Activated T-cell treated with anti-CD3 and anti-CD28 coated beads for 48 hours (primary cell): Measurements from ENCODE around the gene MS4A4E.
"Not testable (repeated sequence)": the region's sequence is repeated elsewhere in the genome, so short reads cannot be mapped to it uniquely, and the experiment has no call there.

Experiments used
- DNase-seq: peaks from one replicate; pipeline ENCODE4 v3.0.0-alpha.2; 2020; ENCODE audit warnings: low read depth

MS4A4E gene

DNA sequence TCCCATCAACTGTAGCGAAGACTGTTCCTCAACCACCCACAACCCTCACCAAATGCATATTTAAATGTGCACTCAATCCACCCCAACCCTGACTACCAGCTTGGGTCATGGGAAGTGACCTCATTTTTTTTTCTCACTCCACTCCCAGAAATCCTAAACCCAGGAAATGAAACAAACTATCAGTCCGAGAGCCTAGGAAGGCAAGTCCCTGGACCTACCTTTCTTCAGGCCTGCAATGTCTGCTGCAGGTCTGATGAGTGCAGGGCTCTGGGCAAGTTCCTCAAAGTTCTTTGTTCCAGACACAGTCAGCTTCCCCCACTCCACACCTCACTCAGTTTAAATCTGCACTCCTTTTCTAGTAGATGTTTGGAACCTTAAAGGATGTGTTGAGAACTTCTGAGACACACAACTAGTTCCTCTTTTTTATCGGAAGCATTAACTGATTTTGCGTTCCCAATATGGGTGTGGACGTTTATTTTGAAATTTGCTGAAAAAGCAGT, at the start of gene MS4A4E:
Gene MS4A4E, minus strand, starts transcription at position 398 of the 500 bp plus-strand sequence. CDS start 13,082 bp downstream, outside the sequence.
- no peak for DNase-seq

DNA sequence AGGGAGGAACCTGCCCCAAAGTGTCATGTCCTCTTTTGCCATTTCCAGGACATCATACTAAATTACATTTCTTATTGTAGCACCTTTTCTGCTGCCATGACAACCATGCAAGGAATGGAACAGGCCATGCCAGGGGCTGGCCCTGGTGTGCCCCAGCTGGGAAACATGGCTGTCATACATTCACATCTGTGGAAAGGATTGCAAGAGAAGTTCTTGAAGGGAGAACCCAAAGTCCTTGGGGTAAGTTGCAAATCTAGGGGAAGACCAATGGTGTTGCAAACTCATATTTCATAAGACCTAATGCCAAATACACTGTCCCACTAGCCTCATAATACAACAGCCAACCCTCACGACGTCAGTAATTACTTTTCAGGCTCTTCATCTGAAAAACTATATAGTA, 49.2 kb upstream of the MS4A4E start:
- DNase-seq: no peak

DNA sequence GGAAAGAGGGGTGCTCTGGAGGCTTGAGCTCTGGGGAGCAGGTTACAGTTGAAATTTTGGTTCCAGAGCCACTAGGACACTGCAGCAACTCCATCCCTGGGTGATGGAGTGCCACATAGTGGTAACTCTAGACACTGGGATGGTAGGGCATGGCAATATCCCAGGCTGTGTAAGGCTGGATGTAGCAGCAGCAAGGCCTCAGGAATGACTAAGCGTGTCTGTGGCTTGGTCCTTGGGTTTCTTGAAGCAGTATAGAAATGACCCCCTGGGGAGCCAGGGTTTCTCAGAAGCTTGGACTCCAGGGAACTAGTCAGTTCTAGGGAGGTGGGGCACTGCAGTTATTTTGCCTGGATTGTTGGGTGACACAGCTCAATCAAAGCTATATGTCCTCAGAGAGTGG, 45.6 kb upstream of the MS4A4E start:
- no peak for DNase-seq

DNA sequence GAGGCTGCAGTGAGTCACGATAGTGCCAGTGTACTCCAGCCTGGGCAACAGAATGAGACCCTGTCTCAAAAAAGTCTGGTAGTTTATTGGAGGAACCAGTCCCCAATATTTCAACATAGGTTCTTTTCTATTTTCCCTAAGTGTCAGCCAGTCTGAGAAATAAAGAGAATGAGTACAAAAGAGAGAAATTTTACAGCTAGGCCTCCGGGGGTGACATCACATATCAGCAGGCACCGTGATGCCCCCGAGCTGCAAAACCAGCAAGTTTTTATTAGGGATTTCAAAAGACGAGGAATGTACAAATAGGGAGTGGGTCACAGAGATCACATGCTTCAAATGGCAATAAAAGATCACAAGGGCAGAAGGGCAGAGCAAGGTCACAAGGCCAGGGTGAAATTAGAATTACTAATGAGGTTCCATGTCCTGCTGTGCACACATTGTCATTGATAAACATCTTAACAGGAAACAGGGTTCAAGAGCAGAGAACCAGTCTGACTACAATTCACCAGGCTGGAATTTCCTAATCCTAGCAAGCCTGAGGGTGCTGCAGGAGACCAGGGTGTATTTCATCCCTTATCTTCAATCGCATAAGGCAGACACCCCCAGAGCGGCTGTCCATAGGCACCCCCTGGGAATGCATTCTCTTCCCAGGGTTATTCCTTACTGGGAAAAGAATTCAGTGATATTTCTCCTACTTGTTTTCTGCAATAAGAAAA, 42.6 kb upstream of the MS4A4E start:
- not testable (repeated sequence) for DNase-seq

DNA sequence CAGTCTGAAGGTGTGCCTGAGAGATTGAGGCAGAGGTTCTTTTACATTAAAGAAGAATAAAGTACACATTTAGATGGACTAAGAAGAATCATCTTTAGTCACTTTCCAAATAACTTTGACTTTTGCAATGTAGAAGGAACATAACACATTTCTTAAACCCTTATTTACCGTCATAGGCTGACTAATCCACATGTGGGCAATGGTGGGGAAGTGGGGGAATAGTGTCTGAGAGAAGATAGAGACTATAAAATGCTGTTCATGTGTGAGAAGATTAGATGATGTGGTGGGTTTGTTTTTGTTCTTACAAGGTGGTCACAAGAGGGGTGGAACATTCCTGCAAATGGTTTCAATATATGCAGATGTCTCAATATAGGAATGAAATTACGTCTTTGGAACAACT, 39.3 kb upstream of the MS4A4E start:
- no peak for DNase-seq

DNA sequence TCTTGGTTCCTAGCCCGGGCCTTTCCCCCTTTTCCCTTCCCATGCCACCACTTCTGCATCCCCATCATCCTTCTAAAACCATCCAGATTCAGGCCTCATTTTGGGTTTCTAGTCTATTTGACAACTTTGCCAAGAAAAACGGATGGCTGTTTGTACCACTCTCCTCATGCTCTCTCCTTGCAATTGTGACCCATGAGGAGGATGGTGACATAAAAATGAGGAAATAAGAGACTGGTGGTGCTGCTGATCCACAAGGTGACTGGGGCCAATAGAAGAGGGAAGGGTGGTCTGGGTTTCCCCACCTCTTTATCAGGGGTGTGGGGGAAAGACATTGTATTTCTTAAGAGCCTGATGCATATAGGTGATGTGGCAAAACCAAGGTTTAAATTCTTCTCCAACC, 38.5 kb upstream of the MS4A4E start:
- no peak for DNase-seq

DNA sequence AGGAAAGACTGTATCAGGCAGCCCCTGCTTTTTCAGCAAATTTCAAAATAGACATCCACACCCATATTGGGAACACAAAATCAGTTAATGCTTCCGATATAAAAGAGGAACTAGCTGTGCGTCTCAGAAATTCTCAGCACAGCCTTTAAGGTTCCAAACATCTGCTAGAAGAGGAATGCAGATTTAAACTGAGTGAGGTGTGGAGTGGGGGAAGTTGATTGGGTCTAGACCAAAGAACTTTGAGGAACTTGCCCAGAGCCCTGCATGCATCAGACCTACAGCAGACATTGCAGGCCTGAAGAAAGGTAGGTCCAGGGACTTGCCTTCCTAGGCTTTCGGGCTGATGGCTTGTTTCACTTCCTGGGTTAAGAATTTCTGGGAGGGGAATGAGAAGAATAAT, 37.5 kb upstream of the MS4A4E start, which contains the start of gene MS4A4A:
Gene MS4A4A, plus strand, starts transcription at position 255 of the 400 bp plus-strand sequence. Its CDS starts 10 bp downstream, at position 265.
- DNase-seq: no peak

DNA sequence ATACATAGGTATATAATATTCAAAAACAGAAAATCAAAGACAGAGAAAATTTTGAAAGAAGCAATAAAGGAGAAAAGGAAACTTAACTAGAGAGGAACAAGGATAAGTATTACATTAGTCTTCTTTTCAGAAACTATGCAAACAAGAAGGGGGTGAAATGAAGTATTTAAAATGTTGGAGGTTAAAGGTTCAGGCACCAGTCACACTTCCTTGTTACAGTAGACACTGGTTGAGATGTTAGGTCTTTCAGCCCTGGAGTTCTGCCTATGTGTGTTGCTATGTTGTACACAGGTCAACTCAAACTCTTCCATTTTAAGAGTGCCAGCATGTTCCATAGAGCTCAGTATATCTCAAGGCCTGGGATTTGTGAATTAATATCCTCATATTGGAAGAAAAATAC, 31.5 kb upstream of the MS4A4E start:
- DNase-seq: no peak

DNA sequence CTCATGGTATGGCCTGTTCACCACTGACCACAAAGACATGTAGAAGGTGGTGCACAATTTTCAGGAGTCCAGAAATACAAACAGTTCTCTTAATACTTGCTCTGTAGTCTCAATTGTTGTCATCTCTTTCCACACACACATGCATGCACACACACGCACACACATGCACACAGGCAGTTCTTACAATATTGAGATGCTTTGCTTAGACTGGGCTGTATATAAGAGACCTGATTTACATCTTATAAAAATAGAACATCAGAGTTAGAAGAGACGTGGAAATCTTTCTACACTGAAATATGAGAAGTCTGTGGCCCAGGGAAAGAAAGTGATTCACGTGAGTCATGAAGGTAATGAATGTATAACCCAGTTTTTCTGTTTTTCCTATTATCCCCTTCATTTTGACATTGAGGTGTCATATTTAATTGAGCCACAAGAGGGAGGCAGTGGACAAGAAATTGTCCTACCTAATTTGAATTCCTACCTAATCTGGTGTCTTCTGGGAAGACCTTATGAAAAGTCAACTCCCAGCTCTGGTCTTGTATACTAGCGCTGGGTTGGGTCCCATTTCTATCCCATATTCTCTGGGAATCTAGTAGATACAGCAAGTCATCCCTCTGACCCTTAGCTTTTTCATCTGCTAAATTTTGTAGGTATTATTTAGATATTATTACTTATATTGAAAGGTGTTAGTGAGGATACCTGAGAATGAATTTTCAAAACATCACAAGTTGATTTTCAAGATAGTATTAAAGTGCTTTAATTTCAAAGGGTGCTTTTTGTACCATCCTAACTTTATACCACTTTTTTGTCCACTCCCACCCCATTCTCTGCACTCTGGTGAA, 22.7 kb upstream of the MS4A4E start:
- DNase-seq: no peak

DNA sequence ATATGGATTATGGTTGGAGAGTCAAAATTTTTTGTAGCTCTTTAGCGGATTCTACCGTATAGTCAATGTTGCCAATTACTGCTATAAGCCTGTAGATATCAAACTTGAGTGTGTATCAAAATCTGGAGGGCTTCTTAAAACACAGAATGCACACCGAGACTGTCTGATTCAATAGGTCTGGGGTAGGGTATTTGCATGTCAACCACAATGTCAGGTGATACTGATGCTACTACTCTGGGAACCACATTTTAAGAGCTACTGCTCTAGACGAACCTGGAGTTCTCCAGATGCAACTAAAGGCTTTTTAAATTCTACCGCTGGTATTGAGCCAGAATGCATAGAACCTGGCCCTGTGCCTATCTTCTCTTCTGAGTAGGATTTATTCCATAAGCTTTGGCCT, 21.7 kb upstream of the MS4A4E start:
- DNase-seq: no peak

DNA sequence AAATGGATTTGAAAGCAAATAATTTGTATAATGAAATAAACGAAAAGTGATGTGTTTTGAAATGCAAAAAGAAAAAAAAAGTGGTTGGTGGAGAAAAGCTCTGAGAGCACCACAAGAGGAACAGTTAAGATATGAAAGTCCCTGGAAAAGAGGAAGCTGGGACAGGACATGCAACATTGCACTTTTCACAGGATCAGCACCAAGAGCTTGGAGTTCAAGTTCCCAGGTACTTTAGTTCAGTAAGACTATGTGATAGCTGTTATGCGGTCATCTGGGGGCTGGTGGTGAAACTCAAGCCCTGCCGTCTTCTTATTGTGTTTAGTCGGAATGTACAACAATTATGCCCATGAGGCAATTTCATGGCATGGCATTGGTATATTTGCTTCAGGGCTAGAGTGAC, 20.5 kb upstream of the MS4A4E start:
- no peak for DNase-seq

DNA sequence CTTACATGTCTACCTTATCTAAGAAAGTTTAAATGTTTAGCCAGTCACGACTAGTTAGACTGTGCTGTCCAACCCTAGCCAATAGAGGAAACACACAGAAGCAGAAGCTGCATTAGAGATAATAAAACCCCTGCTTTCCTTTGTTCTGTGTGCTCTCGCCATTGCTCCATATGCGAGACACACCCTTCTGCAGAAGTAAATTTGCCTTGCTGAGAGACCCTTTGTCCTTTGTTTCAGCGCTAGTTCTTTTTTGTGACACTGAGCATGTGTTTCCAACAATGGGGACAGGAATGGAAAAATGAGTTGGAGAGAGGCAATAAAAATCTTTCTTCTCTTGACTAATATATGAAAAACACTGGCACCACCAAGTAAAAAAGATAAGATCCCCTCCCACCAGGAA, 18.1 kb upstream of the MS4A4E start:
- DNase-seq: no peak

DNA sequence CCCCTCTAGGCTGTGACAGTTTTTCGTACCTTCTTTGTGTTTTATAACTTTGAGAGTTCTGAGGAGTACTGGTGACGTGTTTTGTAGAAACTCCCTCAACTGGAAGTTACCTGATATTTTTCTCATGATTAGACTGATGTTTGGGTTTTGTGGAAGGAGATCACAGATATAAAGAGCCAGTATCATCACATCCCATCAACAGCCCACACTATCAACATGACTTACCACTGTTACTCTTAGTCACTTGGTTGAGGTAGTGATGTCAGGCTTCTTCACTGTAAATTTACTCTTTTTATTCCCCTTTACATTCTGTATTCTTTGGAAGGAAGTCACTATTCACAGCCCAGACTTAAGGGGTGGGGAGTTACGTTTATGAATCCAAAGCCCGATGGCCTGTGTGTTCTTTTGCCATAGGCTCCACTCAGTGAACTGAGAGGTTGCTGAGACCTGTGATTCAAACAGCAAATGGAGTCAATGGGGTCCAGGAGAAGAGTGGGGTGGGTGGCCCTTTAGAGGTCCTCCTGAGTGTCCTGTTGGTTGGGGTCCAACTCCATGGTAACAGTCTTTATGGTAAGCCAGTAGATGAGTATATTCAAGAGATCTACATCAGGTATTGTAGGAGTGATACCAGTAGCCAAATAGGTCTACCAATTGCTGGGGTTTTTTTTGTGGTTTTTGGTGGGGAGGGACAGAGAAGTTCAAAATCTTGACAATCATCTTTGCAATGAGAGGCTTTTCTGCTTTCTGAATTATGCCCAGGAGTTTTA, 15.2 kb upstream of the MS4A4E start:
- DNase-seq: no peak

DNA sequence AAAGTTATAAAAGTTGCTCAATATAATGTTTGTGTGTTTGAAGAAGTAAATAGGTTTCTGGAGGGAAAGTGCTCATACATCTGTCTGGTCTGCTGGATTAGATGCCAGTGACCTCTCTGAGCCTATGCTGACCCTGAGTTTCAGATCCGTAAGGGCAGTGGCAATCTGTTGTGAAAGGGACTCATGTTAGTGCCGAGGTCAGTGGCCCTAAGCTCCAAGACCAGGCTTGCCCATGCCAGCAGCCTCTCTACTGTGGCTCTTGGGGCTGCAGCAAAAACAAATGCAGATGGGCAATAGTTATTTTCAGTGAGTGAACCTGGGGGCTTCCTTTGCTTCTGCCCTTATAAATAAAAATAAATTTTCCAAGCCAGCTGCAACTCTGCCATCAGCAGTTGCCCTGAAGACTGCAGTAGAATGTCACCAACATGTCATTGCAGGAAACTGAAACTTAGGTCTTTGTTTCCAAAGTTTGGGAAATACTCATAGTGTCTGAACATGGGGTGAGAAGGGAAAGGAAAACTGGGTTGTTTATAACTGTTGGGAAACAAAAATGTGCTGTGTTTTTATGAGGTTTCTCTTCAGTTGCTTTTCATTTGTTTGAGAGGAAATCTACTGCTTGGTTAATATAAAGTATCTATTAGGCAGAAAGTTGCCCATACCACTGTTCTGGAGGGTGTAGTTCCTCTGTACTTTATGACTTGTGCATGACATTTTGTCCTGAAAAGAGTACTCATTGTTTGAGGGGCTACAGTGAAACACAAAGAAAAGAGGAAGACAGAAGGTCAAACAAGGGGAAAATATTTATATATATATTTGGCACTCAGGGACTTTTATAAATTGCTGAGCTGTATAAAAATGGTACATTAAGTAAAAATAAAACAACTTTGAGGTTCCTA, 9.5 kb upstream of the MS4A4E start:
- no peak for DNase-seq

DNA sequence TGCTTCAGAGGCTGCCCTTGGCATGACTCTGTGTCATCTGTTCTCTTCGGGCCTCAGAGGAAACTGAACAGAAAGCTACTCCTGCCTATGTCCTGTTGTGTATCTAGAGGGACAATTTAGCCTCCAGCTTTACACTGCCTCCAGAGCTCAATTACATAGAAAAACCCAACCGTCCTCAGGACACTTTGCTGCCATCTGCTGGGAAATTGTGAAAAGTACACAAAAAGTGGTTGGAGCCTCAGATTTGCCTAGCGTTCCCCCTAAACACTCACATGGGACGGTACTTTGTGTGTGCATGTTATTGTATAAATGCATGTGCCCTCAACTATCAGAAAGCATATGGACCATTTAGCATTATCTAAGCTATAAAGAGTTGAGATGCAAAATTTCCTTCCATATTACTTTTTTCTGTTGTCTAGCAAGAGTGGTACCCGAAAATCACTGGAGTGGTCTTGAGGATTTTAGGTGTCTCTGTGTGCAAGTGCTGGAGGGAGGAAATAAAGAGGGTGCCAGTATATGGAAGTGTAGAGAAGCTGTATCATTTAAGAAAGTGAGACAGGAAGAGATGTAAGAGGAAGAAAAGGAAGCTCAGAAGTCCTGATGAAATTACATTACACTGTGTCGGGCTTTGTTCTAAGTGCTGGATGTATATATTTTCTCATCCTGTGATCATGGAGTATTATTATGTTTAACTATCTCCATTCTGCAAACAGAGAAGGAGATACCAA, 8.7 kb upstream of the MS4A4E start:
- no peak for DNase-seq

DNA sequence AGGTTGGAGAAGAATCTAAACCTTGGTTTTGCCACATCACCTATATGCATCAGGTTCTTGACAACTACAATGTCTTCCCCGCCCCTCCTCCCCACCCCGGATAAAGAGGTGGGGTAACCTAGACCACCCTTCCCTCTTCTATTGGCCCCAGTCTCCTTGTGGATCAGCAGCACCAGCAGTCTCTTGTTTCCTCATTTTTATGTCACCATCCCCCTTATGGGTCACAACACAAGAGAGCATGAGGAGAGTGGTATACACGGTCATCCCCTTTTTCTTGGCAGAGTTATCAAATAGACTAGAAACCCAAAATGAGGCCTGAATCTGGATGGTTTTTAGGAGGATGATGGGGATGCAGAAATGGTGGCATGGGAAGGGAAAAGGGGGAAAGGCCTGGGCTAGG, 1.2 kb downstream of the MS4A4E start:
- no peak for DNase-seq

DNA sequence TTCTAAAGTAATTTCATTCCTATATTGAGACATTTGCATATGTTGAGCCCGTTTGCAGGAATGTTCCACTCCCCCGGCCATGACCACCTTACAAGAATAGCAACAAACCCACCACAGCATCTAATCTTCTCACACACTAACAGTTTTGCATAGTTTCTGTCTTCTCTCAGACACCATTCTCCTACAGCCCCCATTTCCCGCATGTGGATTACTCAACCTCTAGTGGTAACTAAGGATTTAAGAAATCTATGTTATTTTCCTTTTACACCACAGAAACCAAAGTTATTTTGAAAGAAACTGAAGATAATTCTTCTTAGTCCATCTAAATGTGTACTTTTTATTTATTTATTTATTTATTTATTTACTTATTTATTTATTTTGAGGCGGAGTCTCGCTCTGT, 2.3 kb downstream of the MS4A4E start:
- no peak for DNase-seq

DNA sequence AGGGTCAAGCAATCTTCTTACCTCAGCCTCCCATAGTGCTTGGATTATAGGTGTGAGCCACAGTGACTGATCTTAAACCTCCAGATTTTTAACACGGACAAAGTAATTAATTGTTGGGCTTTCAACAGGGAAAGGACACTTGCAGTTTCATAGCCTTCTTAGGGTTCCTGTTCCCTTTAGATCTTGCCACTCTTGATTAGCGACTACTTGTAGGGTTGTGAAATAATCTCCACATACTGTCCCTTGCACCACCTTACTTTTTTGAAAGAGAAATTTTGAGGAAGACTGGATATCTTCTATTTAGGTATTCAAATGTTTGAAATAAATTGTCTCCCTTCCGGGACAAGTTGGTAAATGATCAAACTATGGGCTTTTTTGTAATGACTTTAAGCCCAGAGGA, 7.6 kb downstream of the MS4A4E start:
- no peak for DNase-seq

DNA sequence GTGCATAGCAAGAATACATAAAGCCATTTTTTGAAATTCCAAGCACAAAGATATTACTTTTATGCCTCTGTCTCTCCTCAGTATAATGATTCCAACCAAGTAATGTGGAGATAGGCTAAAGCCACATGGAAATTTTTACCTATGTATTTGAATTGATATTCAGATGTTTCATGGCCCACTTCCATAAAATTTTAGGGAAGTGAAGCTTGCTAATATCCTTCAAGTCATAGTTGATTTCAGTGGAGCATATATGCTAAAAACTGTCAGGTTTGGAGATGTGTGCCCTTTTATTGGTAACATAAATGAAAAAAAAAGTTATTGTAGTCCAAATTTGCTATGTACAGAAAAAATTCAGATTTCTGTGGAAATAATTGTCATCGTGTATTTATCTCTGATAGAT, 12.3 kb downstream of the MS4A4E start:
- DNase-seq: no peak

DNA sequence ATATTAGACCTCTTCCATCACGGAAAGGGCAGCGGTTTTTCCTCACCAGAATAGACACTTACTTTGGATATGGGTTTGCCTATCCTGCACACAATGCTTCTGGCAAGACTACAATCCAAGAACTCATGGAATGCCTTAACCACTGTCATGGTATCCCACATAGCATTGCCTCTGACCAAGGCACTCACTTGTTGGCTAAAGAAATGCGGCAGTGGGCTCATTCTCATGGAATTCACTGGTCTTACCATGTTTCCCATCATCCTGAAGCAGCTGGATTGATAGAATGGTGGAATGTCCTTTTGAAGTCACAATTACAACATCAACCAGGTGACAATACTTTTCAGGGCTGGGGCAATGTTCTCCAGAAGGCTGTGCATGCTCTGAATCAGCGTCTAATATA, 20.8 kb downstream of the MS4A4E start:
- DNase-seq: no peak

DNA sequence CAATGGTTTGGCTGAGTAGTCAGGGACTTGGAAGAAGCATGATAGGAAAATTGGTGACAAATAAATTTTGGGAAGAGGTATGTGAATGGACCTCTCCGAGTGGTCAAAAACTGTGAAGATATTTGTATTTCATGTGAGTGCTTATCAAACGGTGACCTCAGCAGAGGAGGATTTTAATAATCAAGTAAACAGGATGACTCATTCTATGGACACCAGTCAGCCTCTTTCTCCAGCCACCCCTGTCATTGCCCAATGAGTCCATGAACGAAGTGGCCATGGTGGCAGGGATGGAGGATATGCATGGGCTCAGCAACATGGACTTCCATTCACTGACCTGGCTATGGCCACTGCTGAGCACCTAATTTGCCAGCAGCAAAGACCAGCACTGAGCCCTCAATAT, 21.2 kb downstream of the MS4A4E start:
- DNase-seq: no peak
